ENCODE measurements around the gene NEBL. TPM values are rescaled to one million over a fixed set of nuclear protein-coding genes. Genes with fewer than 3 reads are reported as not detected.
A peak's percentile ranks its signal among the peaks of the same experiment; 100 is the strongest.

The NEBL gene
- total RNA-seq, 2 donors from 2014 or later = 18.5 to 40.7 TPM

DNA sequence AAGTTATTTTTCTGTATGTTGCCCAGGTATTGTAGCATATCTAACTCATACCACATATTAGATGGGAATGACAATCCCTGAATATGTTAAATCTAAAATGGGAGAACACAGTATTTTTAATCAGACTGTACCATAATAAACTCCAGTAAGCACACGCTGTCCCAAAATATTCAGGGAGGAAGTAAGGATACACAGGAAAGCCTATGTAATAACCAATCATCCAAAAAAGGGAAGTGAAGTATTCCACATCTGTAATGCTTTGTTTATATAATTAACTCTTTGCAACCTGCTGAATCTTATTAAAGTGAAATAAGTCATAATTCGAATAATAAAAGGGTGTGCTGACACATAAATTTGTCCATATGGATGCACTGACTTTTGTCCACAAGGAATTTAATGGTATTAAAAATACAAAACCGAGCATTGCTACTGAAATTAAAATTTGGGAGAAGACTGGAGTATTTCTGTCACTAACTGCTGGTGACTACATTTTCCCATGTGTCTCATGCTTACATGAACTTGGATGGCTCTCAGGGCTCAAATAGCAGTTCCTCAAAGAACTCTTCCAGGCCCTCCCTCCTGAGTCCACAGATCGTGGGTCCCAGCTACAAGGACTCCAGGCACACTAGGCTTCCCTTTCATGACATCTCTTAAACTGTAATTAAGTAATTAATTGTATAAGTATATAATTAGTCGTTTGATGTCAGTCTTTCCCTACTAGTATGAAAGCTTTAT is 120.6 kb downstream of the NEBL start:
- ATAC-seq (no peak), DNase-seq (no peak)
- H3K4me3 ChIP-seq = no peak overlapping the region
- H3K27ac ChIP-seq = no peak overlapping the region
- no peak for TF ChIP-seq POLR2A (IDR thresholded peaks at IDR 0.05)
- TF ChIP-seq, protein P1, sequence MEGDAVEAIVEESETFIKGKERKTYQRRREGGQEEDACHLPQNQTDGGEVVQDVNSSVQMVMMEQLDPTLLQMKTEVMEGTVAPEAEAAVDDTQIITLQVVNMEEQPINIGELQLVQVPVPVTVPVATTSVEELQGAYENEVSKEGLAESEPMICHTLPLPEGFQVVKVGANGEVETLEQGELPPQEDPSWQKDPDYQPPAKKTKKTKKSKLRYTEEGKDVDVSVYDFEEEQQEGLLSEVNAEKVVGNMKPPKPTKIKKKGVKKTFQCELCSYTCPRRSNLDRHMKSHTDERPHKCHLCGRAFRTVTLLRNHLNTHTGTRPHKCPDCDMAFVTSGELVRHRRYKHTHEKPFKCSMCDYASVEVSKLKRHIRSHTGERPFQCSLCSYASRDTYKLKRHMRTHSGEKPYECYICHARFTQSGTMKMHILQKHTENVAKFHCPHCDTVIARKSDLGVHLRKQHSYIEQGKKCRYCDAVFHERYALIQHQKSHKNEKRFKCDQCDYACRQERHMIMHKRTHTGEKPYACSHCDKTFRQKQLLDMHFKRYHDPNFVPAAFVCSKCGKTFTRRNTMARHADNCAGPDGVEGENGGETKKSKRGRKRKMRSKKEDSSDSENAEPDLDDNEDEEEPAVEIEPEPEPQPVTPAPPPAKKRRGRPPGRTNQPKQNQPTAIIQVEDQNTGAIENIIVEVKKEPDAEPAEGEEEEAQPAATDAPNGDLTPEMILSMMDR (IDR thresholded peaks at IDR 0.05) = no peak
- H3K4me1 ChIP-seq = no peaks in the 10 kb centered on the region
- 50 to 58% methylated on average over 5 of the region's 5 CpGs for WGBS, 2 donors
- intact Hi-C loops (cut with DNase I) = no loop called here
- no peaks in the 10 kb centered on the region for H3K36me3 ChIP-seq (replicated peaks in 1 of 2; ENCODE audit: insufficient read depth in 1 of 2, low read depth in 2 of 2)
- no peaks in the 10 kb centered on the region for H3K27me3 ChIP-seq
- H3K9me3 ChIP-seq = no peaks in the 10 kb centered on the region

DNA sequence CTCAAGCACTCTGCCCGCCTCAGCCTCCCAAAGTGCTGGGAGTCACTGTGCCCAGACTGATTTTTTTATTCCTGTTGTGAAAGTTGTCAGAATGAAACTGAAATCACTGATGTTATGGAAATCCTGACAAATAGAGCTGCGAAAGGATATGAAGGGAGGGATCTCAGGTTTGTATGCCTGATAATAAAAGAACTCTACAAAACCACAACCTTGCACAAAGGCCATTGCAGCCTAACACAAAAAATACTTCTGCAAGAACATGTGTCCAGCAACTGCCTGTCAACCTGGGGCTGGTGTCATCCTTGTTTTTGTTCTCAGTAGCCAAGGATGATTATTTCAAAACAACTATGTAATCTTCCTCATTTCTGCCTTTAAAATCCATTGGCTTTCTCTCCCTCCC is 126.1 kb downstream of the NEBL start:
- no peaks in the 10 kb centered on the region for H3K9me3 ChIP-seq
- TF ChIP-seq, protein P1 (IDR thresholded peaks at IDR 0.05) = no peak
- TF ChIP-seq POLR2A (IDR thresholded peaks at IDR 0.05) = no peak
- no peak overlapping the region for H3K4me3 ChIP-seq
- no peaks in the 10 kb centered on the region for H3K36me3 ChIP-seq (replicated peaks in 1 of 2; ENCODE audit: insufficient read depth in 1 of 2, low read depth in 2 of 2)
- H3K4me1 ChIP-seq = no peaks in the 10 kb centered on the region
- intact Hi-C loops (cut with DNase I) = no loop called here
- DNase-seq = no peak
- 74 to 76% methylated on average over 2 of the region's 2 CpGs for WGBS, 2 donors
- no peak for ATAC-seq
- no peak overlapping the region for H3K27ac ChIP-seq
- no peaks in the 10 kb centered on the region for H3K27me3 ChIP-seq

DNA sequence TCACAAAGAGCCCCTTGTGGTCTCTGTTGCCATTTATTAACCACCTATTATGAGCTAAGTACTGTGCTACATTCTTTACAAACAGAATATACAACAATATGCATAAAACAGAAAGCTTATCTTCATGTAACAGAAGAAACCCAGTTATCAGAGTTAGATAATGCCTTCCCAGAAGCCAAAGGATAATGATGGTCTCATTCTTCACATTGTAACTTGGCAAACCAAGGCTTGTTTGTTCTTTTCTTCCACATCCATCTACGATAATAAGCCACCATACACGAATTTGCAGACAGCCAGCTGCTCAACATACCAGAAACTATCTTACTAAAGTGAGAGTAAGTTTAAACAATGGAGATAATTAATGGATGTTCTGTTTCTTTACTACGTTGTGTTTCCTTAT is 127.6 kb downstream of the NEBL start:
- Histone ChIP-seq H3K4me1 (no peaks in the 10 kb centered on the region), H3K4me3 (no peak overlapping the region), H3K27me3 (no peaks in the 10 kb centered on the region), H3K9me3 (no peaks in the 10 kb centered on the region), H3K27ac (no peak overlapping the region), H3K36me3 (replicated peaks in 1 of 2; ENCODE audit: insufficient read depth in 1 of 2, low read depth in 2 of 2) (no peaks in the 10 kb centered on the region)
- no peak for DNase-seq
- no peak for TF ChIP-seq POLR2A (IDR thresholded peaks at IDR 0.05)
- TF ChIP-seq, protein P1 (IDR thresholded peaks at IDR 0.05) = no peak
- 9 to 15% methylated on average over 3 of the region's 3 CpGs for WGBS, 2 donors
- no peak for ATAC-seq
- intact Hi-C loops (cut with DNase I) = no loop called here

DNA sequence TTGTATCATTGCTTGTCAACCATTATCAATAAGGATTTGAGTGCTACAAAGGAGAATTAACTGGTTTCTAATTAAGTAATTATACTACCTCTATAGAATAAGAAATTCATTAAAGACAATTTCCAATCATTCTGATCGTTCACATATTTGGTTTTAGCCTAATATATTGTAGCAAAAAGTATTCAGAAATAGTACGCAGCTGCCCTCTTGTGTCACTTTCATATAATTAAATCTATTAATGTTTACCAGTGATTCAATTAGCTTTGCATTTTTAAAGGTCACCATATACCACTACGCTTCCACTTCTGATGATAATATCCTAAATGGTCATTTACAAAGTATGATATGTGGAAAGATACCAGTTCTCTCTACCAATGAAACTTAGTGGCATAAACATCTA is 128.3 kb downstream of the NEBL start:
- TF ChIP-seq POLR2A (IDR thresholded peaks at IDR 0.05) = no peak
- TF ChIP-seq, protein P1 (IDR thresholded peaks at IDR 0.05) = peak in 4 of 7 experiments; percentile 23 to 35 (median 29)
- DNase-seq = no peak
- intact Hi-C loops (cut with DNase I) = no loop called here
- H3K27ac ChIP-seq = no peak overlapping the region
- H3K36me3 ChIP-seq (replicated peaks in 1 of 2; ENCODE audit: insufficient read depth in 1 of 2, low read depth in 2 of 2) = no peaks in the 10 kb centered on the region
- no peaks in the 10 kb centered on the region for H3K27me3 ChIP-seq
- H3K4me1 ChIP-seq = no peaks in the 10 kb centered on the region
- H3K9me3 ChIP-seq = no peaks in the 10 kb centered on the region
- 5 to 7% methylated on average over 3 of the region's 3 CpGs for WGBS, 2 donors
- H3K4me3 ChIP-seq = no peak overlapping the region
- ATAC-seq = no peak

DNA sequence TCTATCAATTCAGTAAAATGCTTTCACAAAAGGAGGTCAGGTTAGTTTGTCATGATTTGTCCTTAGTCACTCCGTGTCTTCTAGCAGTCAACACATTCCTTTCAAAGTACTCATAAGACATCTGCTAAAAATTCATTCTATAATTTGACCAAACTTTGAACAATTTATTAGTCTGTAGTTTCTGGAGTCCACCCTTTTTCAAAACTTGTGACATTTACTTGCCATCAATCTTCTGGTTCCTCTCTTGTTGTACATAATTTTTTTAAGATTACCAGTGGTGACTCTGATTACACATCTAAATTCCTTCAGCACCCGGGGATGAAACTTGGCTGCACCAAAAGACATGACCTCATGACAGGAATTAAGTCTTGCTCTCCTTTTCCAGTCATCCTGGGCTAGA is 130.1 kb downstream of the NEBL start:
- H3K9me3 ChIP-seq = no peaks in the 10 kb centered on the region
- peak; percentile 21 for ATAC-seq
- intact Hi-C loops (cut with DNase I) = no loop called here
- H3K4me3 ChIP-seq = no peak overlapping the region
- 13 to 23% methylated on average over 2 of the region's 2 CpGs for WGBS, 2 donors
- TF ChIP-seq, protein P1 (IDR thresholded peaks at IDR 0.05) = no peak
- TF ChIP-seq POLR2A (IDR thresholded peaks at IDR 0.05) = no peak
- no peaks in the 10 kb centered on the region for H3K27me3 ChIP-seq
- no peak for DNase-seq
- H3K4me1 ChIP-seq = no peaks in the 10 kb centered on the region
- no peaks in the 10 kb centered on the region for H3K36me3 ChIP-seq (replicated peaks in 1 of 2; ENCODE audit: insufficient read depth in 1 of 2, low read depth in 2 of 2)
- H3K27ac ChIP-seq = no peak overlapping the region
